Measurements from ENCODE around the gene FTSJ1. TPM values are rescaled to one million over a fixed set of nuclear protein-coding genes. Genes with fewer than 3 reads are reported as not detected.

The FTSJ1 gene
- total RNA-seq, 1 experiment from 2014 or later, result 102 TPM

GRCh38 chrX:48470833-48471118 is 5.2 kb upstream of the FTSJ1 start:
- no peak for DNase-seq (ENCODE audit: low spot score)

GRCh38 chrX:48471504-48471903 is 4.5 kb upstream of the FTSJ1 start:
- DNase-seq (ENCODE audit: low spot score), result no peak

- no peak for DNase-seq (ENCODE audit: low spot score)
Measured at GRCh38 chrX:48472225-48472624, 3.8 kb upstream of the FTSJ1 start.

GRCh38 chrX:48472851-48473703 is 2.9 kb upstream of the FTSJ1 start:
- no peak for DNase-seq (ENCODE audit: low spot score)

GRCh38 chrX:48473704-48473990 is 2.4 kb upstream of the FTSJ1 start:
- DNase-seq (ENCODE audit: low spot score), result no peak

GRCh38 chrX:48474127-48474526 is 1.9 kb upstream of the FTSJ1 start:
- DNase-seq (ENCODE audit: low spot score), result no peak

GRCh38 chrX:48474581-48474980 is 1.4 kb upstream of the FTSJ1 start:
- no peak for DNase-seq (ENCODE audit: low spot score)

- no peak for DNase-seq (ENCODE audit: low spot score)
Measured at GRCh38 chrX:48475296-48475695, 703 bp upstream of the FTSJ1 start.

- no peak for DNase-seq (ENCODE audit: low spot score)
Measured at GRCh38 chrX:48476919-48477318, 920 bp downstream of the FTSJ1 start.

GRCh38 chrX:48477960-48478755 is 2.2 kb downstream of the FTSJ1 start:
- no peak for DNase-seq (ENCODE audit: low spot score)

GRCh38 chrX:48478806-48479205 is 2.8 kb downstream of the FTSJ1 start:
- DNase-seq (ENCODE audit: low spot score), result no peak

- DNase-seq (ENCODE audit: low spot score), result no peak
Measured at GRCh38 chrX:48480142-48480541, 4.1 kb downstream of the FTSJ1 start.

- DNase-seq (ENCODE audit: low spot score), result no peak
Measured at GRCh38 chrX:48480583-48480982, 4.6 kb downstream of the FTSJ1 start.

GRCh38 chrX:48482526-48482925 is 6.5 kb downstream of the FTSJ1 start:
- no peak for DNase-seq (ENCODE audit: low spot score)

- peak; percentile 89 for DNase-seq (ENCODE audit: low spot score)
Measured at GRCh38 chrX:48487362-48487798, 11.4 kb downstream of the FTSJ1 start.

GRCh38 chrX:48488034-48488433 is 12.0 kb downstream of the FTSJ1 start:
- peak; percentile 20 for DNase-seq (ENCODE audit: low spot score)

GRCh38 chrX:48489296-48489695 is 13.3 kb downstream of the FTSJ1 start:
- no peak for DNase-seq (ENCODE audit: low spot score)

GRCh38 chrX:48489892-48490291 is 13.9 kb downstream of the FTSJ1 start:
- no peak for DNase-seq (ENCODE audit: low spot score)

GRCh38 chrX:48490661-48491060 is 14.7 kb downstream of the FTSJ1 start:
- no peak for DNase-seq (ENCODE audit: low spot score)

- DNase-seq (ENCODE audit: low spot score), result no peak
Measured at GRCh38 chrX:48491809-48492208, 15.8 kb downstream of the FTSJ1 start.

GRCh38 chrX:48492293-48492910 is 16.4 kb downstream of the FTSJ1 start:
- DNase-seq (ENCODE audit: low spot score), result no peak

- DNase-seq (ENCODE audit: low spot score), result peak; percentile 52
Measured at GRCh38 chrX:48493890-48494364, 17.9 kb downstream of the FTSJ1 start.

- no peak for DNase-seq (ENCODE audit: low spot score)
Measured at GRCh38 chrX:48496660-48497059, 20.7 kb downstream of the FTSJ1 start.
